HG02571 (cell line): Measurements from ENCODE around the gene PLA2G3.

Experiments
- ATAC-seq: cut with Tn5 transposase; IDR thresholded peaks from one replicate; pipeline ENCODE4 v1.9.1; 2021; ENCODE audit warnings: mild to moderate bottlenecking, moderate library complexity; ENCODE audit not compliant: unreplicated experiment

Gene PLA2G3

GRCh38 chr22:31148953-31149627 is 8.8 kb upstream of the PLA2G3 start:
- no peak for ATAC-seq

GRCh38 chr22:31148488-31148887 is 8.2 kb upstream of the PLA2G3 start:
- ATAC-seq = no peak

- ATAC-seq = no peak
Observed at GRCh38 chr22:31144223-31144622, 3.9 kb upstream of the PLA2G3 start.

- ATAC-seq = no peak
Observed at GRCh38 chr22:31143537-31143936, 3.2 kb upstream of the PLA2G3 start.

- ATAC-seq = no peak
Observed at GRCh38 chr22:31143038-31143437, 2.7 kb upstream of the PLA2G3 start.

- ATAC-seq = no peak
Observed at GRCh38 chr22:31142285-31142684, 2.0 kb upstream of the PLA2G3 start.

- no peak for ATAC-seq
Observed at GRCh38 chr22:31141551-31141950, 1.2 kb upstream of the PLA2G3 start.

- ATAC-seq = no peak
Observed at GRCh38 chr22:31140746-31141145, 438 bp upstream of the PLA2G3 start.

GRCh38 chr22:31139066-31139465 is 1.2 kb downstream of the PLA2G3 start:
- ATAC-seq = no peak

GRCh38 chr22:31138126-31138525 is 2.2 kb downstream of the PLA2G3 start:
- no peak for ATAC-seq

- ATAC-seq = no peak
Observed at GRCh38 chr22:31137721-31138120, 2.6 kb downstream of the PLA2G3 start.

GRCh38 chr22:31136711-31137110 is 3.6 kb downstream of the PLA2G3 start:
- ATAC-seq = no peak

- ATAC-seq = no peak
Observed at GRCh38 chr22:31136155-31136554, 4.2 kb downstream of the PLA2G3 start.

- ATAC-seq = no peak
Observed at GRCh38 chr22:31135706-31136105, 4.6 kb downstream of the PLA2G3 start.

GRCh38 chr22:31134688-31135087 is 5.6 kb downstream of the PLA2G3 start:
- ATAC-seq = no peak

- ATAC-seq = no peak
Observed at GRCh38 chr22:31133911-31134310, 6.4 kb downstream of the PLA2G3 start.

- no peak for ATAC-seq
Observed at GRCh38 chr22:31130873-31131272, 9.4 kb downstream of the PLA2G3 start.

GRCh38 chr22:31128156-31128555 is 12.2 kb downstream of the PLA2G3 start:
- ATAC-seq = no peak

GRCh38 chr22:31127181-31127772 is 13.0 kb downstream of the PLA2G3 start:
- no peak for ATAC-seq

- ATAC-seq = no peak
Observed at GRCh38 chr22:31126869-31127175, 13.5 kb downstream of the PLA2G3 start.

- ATAC-seq = no peak
Observed at GRCh38 chr22:31126128-31126868, 14.0 kb downstream of the PLA2G3 start.

- no peak for ATAC-seq
Observed at GRCh38 chr22:31125521-31126117, 14.7 kb downstream of the PLA2G3 start.
